K562 (cell line): ENCODE results near the gene OSGEPL1. TPM values are rescaled to one million over a fixed set of nuclear protein-coding genes. Genes with fewer than 3 reads are reported as not detected.
A peak's percentile ranks its signal among the peaks of the same experiment; 100 is the strongest.

Experiments
- BDP1 ChIP-seq: IDR thresholded peaks from 3 replicates; pipeline ENCODE4 v1.6.1; 2011; ENCODE audit not compliant: insufficient read length, insufficient read depth
- BRF2 ChIP-seq: IDR thresholded peaks from 3 replicates; pipeline ENCODE4 v1.6.1; 2011; ENCODE audit warnings: borderline replicate concordance, mild to moderate bottlenecking; ENCODE audit not compliant: insufficient read length, insufficient read depth
- CSDE1 ChIP-seq, 2 experiments: fragments of 450-650 bp; IDR thresholded peaks; 2 replicates each; pipeline ENCODE4 v1.6.1; 2016; ENCODE audit warnings: mild to moderate bottlenecking in 1 of 2
- CTCFL ChIP-seq: IDR thresholded peaks from 2 replicates; pipeline ENCODE4 v1.6.1; 2011; ENCODE audit warnings: borderline replicate concordance, low read depth, mild to moderate bottlenecking, moderate library complexity, low read length; ENCODE audit not compliant: insufficient read depth, poor library complexity, severe bottlenecking
- GABPA ChIP-seq: fragments of 200-800 bp; sonication (Bioruptor generic); conservative IDR thresholded peaks from 2 replicates; pipeline ENCODE4 v1.6.1; 2016; ENCODE audit warnings: low read depth, missing genetic modification characterization, missing compliant biosample characterization
- IRF2 ChIP-seq: sonication (generic); formaldehyde crosslinking; IDR thresholded peaks from 2 replicates; pipeline ENCODE4 v1.8.1; 2022; ENCODE audit warnings: mild to moderate bottlenecking, missing genetic modification reagents
- MCM3 ChIP-seq: fragments of 450-650 bp; IDR thresholded peaks from 2 replicates; pipeline ENCODE4 v1.6.1; 2016
- MXI1 ChIP-seq: IDR thresholded peaks from 2 replicates; pipeline ENCODE4 v1.6.1; 2011; ENCODE audit warnings: low read depth, mild to moderate bottlenecking, improper control_type of control experiment, low read length
- PREB ChIP-seq: sonication (generic); formaldehyde crosslinking; IDR thresholded peaks from 2 replicates; pipeline ENCODE4 v1.8.1; 2023; ENCODE audit warnings: mild to moderate bottlenecking, missing genetic modification reagents
- TCF15 ChIP-seq: fragments of 250-450 bp; sonication (Bioruptor Pico); IDR thresholded peaks from 2 replicates; pipeline ENCODE4 v1.8.0; 2022; ENCODE audit warnings: moderate library complexity, mild to moderate bottlenecking, inconsistent platforms
- ZBTB33 ChIP-seq: sonication (generic); formaldehyde crosslinking; IDR thresholded peaks from 2 replicates; pipeline ENCODE4 v1.8.1; 2023; ENCODE audit warnings: mild to moderate bottlenecking, missing genetic modification reagents
- ZNF583 ChIP-seq: fragments of 250-450 bp; sonication (Bioruptor Pico); IDR thresholded peaks from 2 replicates; pipeline ENCODE4 v1.4.0; 2020
- ZNF589 ChIP-seq: fragments of 200-800 bp; sonication (Bioruptor generic); IDR thresholded peaks from 2 replicates; pipeline ENCODE4 v1.6.1; 2016; ENCODE audit warnings: low read depth, missing genetic modification characterization, missing compliant biosample characterization
- ZNF609 ChIP-seq: sonication (generic); formaldehyde crosslinking; IDR thresholded peaks from 2 replicates; pipeline ENCODE4 v1.8.1; 2023; ENCODE audit warnings: missing genetic modification reagents, mild to moderate bottlenecking, borderline replicate concordance
- ZNF75A ChIP-seq: fragments of 450-650 bp; formaldehyde crosslinking; IDR thresholded peaks from 2 replicates; pipeline ENCODE4 v1.4.0; 2020; ENCODE audit warnings: mild to moderate bottlenecking
- polyA plus RNA-seq, 8 experiments: library from polyadenylated mRNA; depleted of rRNA in 4 of 8; stranded (reverse) in 5 of 8; unstranded in 3 of 8; fragments of >200 nt; fragmentation: Nextera tagmentation in 2 of 8; fragmentation: Illumina TruSeq in 1 of 8; extraction: Ambion mirVana in 2 of 8; extraction: Trizol in 1 of 8; gene quantifications; 2 replicates each; pipeline versions ENCODE4 v1.2.1 to v1.2.3, GENCODE V29; 2011 to 2014; ENCODE audit warnings: inconsistent platforms in 1 of 8, missing spikeins in 1 of 8
- total RNA-seq, 7 experiments: library from RNA; depleted of rRNA in 6 of 7; stranded (reverse); fragments of >200 nt in 6 of 7; fragmentation: Illumina TruSeq in 2 of 7; extraction: Trizol in 2 of 7; gene quantifications; 2 replicates each; pipeline versions ENCODE4 v1.2.1 to v1.2.3, GENCODE V29; 2011 to 2021; ENCODE audit warnings: low replicate concordance in 1 of 7

The OSGEPL1 gene
- total and polyA plus RNA-seq, 9 of the 15 experiments (the other 6 are each of a cell fraction or from before 2014, with no cell fraction given) = 2.5 to 10.8 (median 6.5) TPM

GRCh38 chr2:189762551-189763298, at the start of gene OSGEPL1 (continued):
- TF ChIP-seq PREB (CRISPR knock-in tag) = no peak
- peak; percentile 96 for TF ChIP-seq CTCFL
- TF ChIP-seq TCF15 (CRISPR knock-in tag) = no peak
- no peak for TF ChIP-seq CSDE1 (IDR thresholded peaks at IDR 0.05)
- TF ChIP-seq MCM3 = no peak
- no peak for TF ChIP-seq BDP1
- TF ChIP-seq ZNF75A (CRISPR knock-in tag) = no peak
- TF ChIP-seq MXI1 = no peak
- no peak for TF ChIP-seq ZNF583 (CRISPR knock-in tag)
- TF ChIP-seq ZNF589 (CRISPR knock-in tag) = no peak
- TF ChIP-seq BRF2 = no peak
- peak; percentile 95 for TF ChIP-seq GABPA (tag)
- no peak for TF ChIP-seq ZNF609 (CRISPR knock-in tag)
- TF ChIP-seq ZBTB33 (CRISPR knock-in tag) = no peak
- TF ChIP-seq IRF2 (CRISPR knock-in tag) = no peak
